Right renal cortex interstitium (tissue), 3 donors: ENCODE measurements around the gene ZBTB48. TPM values are rescaled to one million over a fixed set of nuclear protein-coding genes. Genes with fewer than 3 reads are reported as not detected.
A peak's percentile ranks its signal among the peaks of the same experiment; 100 is the strongest.

Source experiments
- DNase-seq, 3 donors: peaks; one replicate each; pipeline ENCODE4 v3.0.0-alpha.2; 2013; ENCODE audit warnings: low read depth in 3 of 3, low spot score in 2 of 3
- polyA plus RNA-seq, 3 donors: library from polyadenylated mRNA; unstranded; fragments of 120-200 nt; gene quantifications; one replicate each; pipeline ENCODE4 v1.2.1, GENCODE V29; 2013; ENCODE audit not compliant: insufficient read length in 3 of 3

The ZBTB48 gene
- polyA plus RNA-seq, 3 donors, result 24.0 to 28.5 (median 26.6) TPM

DNA sequence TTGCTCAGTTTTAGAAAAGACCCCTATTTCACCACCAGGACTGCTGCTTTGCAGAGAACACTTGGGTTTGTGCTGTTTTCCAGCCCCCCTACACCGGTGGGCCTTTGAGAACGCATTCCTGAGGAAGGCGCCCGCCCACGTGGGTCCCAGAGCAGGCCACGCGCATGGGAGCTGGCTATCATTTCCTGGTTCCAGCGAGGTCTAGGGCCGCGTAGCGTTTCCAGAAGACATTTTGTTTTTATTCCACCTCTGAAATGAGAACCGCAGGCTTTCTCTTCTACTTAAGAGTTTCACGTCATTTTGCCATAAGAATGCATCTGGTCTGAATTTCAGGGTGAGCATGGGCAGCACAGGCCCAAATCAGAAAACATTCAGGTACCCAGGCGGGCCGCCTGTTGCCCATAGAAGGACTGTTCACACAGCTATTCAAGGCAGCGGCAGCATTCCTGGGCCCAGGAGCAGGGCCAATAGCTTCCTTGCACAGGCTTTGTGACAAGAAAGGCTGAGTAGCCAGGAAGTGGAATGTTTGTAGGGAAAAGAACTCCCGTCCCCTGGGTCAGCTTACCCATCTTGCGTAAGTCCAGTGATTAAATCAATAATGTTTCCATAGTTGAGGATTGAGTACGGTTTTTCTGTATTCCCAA lies 24.2 kb downstream of the ZBTB48 start:
- no peak for DNase-seq

DNA sequence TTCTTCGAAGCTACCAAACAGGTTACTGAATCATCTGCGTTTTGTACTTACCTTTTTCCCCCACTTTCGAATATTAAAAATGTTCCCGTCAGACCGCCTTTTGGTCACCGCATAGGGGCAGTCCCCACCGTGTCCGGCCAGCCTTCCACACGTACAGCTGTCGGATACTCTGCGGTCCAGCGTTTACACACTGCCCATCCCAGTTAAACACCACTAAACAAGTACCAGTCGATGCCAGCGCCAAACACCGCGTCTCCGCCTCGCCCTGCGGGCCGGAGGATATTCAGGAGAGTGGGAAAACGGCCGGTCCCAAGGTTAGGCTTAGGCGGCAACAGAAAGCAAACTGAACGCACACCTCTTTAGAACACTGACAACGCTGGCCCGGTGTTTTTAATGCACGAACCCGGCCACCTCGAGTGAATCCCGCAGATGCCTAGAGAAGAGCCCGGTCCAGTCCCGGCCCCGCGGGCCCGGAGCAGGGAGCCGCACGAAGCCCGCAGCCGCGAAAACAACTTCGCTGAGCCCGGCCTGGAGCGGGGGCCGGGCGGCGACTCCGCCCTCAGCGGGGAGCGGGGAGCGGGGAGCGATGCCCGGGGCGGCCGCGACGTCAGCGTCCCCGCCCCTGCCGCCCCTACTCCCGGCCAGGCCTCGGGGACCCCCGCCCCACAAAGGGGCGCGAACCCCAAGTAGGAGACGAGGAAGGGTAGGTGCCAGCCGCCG lies 33.0 kb downstream of the ZBTB48 start:
- no peak for DNase-seq

DNA sequence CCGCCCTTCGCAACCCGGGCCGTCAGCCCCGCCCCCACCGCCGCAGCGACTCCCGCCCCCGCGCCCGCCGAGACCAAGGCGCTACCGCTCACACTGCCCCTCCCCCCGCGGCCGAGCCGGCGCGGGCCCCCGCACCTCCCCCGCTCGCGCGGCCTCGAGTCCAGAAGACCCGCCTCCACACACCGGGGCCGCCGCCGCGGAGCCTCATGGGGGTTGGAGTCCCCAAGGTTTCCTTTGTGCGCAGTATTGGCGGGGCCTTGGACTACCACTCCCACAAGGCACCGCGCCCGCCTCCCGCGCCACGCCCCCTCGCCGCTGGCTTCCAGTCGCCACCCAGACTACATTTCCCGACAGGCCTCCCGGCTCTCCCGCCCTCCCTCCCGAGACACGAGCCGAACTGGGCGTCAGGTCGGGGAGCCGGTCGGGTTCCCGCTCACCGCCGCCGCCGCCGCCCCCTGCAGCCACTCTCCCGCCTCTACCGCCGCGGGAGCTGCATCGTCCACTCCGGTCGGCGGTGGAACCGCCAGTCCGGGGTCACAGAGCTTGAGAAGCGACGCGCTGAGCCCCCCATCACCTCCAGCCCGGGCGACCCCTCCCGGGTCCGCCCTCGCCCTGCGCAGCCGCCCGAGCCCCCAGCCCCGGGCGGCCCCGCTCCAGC lies 33.7 kb downstream of the ZBTB48 start, which contains the start of gene PHF13:
PHF13 (plus strand) TSS at position 371 of the 658 bp plus-strand sequence. CDS start 336 bp downstream, outside the sequence.
- DNase-seq, result peak; percentile 88 to 95 (median 94)

DNA sequence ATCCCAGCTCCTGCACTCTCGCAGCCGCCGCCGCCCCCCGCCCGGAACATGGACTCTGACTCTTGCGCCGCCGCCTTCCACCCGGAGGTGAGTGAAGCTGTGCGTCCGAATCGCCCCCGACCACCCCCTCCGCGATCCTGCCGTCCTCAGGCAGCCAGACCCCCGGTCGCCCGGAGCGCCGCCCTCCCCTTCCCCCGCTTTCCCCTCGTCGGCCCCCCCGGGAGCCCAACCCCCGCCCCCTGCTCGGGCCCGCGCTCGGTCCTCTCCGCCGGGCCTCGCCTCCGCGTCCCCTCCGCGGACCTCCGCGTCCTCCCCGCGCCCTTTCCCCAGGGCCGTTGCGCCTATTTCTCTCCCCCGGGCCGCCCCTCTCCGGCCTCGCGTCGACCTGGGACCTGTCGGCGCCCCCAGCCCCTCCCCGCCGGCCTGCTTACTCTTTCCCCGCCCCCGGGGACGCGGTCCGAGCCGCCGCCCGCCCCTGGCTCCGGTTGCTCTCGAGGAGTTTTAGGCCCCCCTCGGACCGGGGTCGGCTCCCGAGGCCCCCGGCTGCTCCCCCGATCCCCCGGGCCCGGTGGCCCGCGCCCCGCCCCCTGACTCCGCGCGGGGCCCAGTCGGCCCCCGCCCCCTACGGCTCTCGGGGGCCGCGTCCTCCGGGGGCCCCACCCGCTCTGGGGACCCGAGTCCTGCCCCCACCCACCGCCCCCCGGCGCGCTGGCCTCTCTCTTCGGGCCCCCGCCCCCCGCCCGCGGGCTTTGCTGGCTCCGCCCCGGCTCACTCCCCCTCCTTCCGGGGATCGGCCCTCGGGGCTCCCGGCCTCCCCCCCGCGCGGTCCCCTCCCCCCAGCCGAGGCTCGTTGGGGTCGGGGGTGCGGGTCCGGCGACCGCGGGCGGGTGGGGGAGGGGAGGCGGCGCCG lies 34.5 kb downstream of the ZBTB48 start:
- no peak for DNase-seq

DNA sequence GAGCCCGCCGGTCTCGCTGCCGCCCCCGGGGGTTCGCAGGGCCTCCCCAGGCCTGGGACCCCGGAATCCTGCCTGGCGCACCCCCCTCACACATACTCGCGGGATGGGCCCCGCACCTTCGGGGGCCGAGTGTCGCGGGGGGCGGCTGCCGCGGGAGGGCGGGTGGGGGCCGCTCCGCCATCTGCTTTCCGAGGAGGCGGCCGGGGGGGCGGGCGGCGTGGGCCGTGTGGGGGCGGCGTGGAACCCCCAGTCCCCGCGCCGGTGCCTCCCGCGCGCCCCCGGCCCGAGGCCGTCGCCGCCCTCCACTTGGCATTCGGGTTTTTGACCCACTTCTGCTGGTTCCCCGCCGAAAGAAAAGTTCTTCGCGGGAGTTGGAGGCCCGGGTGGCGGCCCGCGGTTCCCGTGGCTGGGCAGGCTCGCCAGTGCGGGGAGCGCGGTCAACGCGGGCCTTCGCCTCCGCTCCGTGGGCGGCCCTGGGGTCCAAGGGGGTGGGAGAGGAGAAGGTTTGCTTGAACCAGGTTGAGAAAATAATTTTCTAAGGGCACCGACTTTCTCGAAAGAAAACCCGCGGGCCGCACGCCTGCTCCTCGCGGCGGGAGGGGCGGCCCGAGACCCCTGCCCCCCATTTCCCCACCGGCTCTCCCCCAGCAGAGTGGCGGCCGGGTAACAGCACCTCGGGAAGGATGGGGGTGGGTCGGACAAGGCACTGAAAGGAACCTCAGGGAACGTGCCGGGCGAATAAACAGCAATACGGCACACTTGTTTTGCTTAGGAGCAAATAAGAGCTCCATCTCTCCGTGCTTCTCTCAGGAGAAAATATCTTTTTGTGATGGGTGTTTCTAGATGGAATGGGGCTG lies 35.4 kb downstream of the ZBTB48 start:
- DNase-seq, result no peak

DNA sequence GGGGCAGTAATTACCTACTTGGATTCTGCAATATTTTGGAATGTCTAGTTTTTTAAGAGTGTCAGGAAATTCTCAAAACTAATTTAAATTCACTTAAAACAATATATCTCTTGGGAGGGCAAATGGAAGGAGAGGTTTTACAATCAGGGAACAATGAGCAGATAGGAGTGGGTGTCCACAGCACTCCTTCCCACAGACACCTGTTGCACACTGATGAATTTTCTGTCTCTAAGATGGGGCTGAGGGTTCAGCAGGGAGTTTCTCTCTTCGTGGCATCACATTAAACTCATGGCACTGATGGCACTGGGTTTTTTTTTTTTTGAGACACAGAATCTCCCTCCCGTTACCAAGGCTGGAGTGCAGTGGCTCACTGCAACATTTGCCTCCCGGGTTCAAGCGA lies 39.3 kb downstream of the ZBTB48 start:
- DNase-seq, result no peak

DNA sequence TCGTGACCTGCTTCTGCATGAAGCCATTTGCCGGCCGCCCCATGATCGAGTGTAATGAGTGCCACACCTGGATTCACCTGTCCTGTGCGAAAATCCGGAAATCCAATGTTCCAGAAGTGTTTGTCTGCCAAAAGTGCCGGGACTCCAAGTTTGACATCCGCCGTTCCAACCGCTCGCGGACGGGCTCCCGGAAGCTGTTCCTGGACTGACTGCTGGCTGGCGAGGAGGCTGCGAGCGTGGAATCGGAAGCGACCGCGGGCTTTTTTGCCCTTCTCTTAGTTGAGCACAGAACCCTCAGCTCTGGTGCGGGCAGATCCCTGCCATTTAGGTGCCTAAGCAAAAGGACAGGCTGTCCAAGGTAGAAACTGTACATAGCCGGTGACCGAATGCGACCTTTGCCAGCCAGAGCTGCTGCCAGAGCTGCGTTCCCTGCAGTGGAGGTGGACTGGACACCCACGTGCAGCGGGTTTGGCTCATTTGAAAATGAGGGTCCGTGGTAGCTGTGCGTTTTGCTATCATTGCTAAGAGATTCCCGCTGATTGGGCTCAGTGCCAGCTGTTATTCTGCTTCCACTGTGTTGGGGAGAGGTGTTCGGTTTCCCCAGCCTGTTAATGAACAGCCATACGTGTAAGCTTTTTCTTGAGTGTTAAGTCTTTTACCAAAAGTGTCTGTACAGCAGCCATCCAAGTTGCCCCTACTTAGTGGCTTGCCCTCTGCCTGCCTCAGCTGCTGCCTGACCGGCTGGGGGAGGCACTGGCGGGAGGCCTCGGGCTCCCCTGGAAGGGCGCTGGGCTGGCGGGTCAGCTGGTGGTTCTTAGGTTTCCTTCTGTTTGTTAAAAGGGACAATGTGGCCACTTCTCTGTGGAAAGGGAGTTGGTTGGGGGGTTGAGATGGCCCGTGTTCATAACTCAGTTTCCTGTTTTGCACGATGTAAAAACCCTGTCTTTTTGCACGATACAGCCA lies 41.9 kb downstream of the ZBTB48 start:
- DNase-seq, result no peak

DNA sequence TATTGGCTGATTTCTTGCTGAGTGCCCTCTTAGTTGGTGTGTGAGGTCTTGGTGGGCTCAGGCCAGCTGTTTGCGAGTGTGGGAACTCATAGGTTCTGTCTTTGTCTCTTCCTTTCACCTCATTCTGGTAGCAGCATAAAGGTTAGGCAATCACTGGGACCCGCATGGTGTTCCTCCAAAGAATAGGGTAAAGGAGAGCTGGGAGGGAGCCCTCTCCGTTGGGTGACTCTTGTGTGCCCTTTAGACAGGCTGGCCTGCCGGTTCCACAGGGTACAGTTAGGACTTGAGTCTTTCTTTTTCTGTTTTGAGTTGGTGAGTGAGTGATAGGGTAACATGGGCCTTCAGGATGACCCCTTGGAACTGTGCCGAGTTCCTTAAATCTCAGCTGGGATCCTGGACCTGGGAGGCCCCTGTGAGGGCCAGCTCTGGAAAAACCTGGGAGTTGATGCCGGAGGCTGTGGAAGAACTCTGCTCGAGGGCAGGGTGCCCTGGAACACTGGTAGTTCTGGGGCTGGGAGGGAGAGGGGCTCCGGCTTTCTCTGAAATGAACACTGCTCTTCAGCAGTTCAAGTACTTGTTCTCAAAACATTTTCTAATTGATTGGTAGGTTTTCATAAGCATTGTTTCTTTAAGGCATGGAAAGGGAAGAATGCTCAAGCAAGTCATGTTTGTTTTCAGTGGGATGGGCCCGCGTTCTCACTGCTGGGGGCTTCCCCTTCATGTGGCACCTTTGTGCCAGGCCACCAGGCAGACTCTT lies 42.8 kb downstream of the ZBTB48 start:
- DNase-seq, result no peak

DNA sequence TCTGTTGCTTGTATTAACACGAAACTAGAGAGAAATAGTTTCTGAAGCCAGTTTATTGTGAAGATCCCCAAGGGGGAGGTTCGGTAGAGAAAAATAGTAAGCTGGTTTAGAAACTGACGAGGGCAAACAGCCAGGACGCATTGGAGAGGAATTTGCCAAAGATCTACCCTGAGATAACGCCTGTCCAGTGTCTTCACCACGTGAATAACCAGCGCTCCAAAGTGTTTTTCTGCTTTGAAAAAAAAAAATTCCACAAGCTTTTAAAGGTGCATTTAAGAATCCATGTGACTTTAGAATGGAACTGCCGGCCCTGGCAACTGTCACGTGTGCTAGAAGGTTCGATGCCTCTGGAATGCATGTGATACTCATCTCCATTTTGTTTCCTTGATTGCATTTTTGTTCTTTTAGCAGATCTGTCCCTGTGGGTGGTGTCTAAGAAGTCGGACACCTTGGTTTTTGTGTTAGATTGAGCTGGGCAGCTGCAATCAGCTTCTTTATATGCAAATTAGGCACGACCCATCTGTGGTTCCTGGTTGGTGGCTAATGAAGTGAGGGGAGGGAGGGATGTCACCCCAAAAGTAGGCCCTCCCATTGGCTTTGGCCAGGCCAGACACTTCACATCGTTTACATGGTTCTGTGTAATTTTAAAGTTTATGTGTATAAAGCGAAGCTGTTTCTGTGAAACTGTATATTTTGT lies 43.6 kb downstream of the ZBTB48 start:
- no peak for DNase-seq

DNA sequence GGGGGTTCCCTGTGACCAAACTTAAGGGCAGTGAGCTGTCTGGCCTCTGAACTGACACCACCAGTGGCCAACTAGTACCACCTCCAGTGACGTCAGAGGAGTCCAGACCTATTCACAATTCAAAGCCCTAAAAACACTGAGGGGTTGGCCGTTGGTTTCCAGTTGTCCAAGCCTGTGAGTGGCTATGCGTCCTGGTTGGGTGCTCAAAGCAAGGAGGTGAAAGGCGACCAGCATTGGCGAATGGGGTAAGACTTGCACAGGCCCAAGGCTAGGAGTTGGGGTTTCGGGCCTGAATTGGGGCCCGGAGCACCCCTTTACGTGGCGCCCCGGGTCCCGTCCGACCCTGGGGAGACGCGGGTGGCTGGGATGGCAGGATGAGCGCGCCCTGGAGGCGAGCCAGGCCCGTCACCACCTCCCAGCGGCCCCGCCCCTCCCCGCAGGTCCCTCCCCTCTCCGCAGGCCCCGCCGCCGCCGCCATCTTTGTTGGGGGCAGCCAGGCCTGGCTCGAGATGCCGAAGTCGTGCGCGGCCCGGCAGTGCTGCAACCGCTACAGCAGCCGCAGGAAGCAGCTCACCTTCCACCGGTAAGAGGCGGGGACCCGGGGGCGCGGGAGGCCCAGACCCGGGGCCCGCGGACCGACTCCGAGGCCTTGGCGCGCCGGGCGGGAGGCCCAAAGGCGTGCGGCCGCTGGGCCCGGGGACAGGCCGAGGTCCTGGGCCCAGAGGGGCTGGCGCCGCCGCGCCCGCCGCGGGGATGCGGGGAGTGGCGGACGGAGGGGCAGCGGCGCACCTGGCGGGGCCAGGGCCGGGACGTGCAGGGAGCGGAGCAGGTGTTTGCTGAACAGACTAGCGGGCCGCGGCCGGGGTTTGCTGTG lies 45.2 kb downstream of the ZBTB48 start, which contains the start of gene THAP3:
THAP3 (plus strand) TSS at position 159 of the 874 bp plus-strand sequence; CDS start at position 510, 351 bp downstream.
- DNase-seq, result no peak

DNA sequence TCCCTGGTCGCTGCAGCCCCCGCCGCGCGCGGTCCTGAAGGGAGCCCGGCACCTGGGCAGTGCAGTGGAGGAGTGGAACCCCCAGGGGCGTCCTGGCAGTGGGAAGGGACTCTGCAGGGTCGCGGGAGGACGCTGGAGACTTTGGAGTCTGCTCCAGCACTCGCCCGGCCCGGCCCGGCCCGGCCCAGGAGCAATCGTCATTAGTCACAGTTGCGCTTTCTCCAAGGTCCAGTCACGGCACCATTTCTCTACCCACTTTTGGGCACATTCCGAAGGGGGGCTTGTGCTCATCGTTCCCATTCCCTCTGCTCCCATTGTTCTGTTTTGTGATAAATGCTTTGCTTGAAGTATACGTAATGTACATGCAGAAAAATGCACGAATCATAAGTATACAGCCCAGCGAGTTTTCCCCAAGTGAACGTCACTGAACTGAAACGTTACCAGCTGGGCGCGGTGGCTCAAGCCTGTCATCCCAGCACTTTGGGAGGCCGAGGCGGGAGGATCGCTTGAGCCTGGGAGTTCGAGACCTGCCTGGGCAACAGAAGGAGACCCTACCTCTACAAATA lies 45.9 kb downstream of the ZBTB48 start:
- no peak for DNase-seq

DNA sequence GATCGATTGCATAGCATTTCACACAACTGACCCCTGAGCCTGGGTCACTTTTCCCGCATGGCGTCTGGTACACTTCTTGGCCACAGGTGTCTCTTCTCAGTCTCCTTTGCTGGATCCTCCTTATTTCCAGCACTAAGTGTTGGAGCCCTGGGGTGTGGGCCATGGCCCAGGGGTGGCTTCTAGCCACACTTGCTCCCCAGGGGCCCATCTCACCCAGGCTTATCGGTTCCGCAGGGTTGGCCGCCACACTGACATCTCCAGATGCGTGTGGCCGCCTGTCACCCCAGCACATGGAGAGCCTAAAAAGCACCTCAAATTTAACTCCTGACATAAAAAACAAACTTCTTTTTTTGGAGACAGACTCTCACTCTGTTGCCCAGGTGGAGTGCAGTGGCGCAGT lies 47.2 kb downstream of the ZBTB48 start:
- DNase-seq, result no peak

DNA sequence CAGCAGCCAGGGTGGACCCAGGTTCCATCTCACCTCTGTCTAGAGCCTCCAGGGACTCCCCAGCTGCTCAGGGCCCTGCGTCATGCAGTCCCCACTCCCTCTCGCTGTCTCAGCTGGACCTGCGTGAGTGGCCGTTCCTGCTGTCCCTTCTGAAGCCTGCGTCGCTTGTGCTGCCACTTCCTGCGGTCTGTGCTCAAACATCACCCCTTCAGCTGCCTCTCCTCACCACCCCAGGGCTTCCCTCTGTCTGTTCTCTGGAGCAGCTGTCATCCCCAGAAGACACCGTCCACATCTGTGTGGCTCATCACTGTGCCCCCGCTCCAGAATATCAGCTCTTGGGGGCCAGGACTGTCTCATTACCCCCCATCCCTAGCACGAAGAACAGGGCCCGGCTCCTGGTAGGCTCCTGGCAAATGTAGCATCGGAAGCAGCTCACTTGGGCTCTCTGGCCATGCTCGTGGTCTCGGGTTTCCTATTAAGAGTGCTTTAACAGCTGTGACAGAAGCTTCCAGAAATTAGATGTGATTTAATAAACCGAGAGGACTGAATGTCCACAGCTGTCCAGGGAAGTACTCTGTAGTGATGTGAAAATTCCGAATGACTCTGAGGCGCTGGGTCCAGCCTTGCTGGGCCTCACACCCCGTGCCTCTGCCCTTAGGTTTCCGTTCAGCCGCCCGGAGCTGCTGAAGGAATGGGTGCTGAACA lies 48.2 kb downstream of the ZBTB48 start:
- DNase-seq, result no peak

DNA sequence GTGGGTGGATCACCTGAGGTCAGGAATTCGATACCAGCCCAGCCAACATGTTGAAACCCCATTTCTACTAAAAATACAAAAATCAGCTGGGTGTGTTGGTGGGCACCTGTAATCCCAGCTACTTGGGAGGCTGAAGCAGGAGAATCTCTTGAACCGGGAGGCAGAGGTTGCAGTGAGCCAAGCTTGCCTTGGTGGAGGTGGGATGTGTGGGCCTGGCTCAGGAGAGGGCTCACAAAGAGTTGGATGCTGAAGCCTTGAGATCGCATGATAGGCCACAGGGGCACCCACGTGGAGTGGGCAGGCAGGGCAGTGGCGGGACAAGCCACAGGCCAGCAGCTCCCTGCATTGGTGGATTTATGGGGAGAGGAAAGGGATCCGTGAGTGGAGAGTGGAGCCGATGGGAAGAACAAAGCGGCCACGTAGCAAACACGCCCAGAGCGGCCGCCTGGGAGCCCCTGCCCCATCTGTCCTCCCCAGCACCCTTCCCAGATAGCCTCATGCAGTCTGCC lies 49.2 kb downstream of the ZBTB48 start:
- DNase-seq, result no peak

DNA sequence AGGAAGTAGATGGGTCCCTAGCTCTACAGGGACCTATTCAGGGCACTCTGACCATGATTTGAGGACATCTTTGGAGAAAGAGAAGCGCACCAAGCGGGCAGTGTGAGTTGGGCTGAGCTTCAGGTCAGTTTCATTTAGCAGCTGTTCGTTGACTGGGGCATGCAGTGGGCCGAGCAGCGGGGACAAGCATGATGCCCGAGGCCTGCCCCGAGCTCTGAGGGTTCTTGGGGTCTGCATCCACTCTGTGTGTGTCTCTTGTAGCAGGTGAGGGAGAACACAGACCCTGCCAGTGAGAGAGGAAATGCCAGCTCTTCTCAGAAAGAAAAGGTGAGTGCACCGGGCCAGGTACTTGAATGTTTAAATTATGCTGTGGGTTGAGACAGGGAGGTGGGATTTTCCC lies 50.2 kb downstream of the ZBTB48 start:
- no peak for DNase-seq
